Measurements from ENCODE around the gene FOXL1. TPM values are rescaled to one million over a fixed set of nuclear protein-coding genes. Genes with fewer than 3 reads are reported as not detected.

Gene FOXL1
- total RNA-seq, 1 experiment from 2014 or later: 7.5 TPM

DNA sequence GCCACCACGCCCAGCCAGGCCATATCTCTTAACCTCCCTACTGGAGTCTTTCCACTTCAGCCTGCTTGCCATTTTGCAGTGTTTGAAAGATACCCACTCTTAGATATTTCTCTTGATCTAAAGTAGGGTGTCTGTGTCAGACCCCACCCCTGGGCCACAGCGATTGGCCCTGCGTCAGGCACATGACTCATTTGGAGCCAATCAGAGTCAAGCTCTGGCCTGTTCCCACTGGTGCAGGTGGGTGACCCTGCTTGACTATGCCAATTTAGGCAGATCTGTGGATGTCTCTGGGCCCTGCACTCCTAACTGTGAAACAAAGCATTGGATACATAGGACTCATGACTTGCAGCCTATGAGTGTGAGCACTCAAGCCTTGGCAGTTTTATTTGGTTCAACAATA lies 27.6 kb downstream of the FOXL1 start:
- ChIA-PET RAD21 (ENCODE audit: low non-redundant PET in 1 of 2, low total read pairs in 2 of 2, uncharacterized antibody in 2 of 2, unreplicated experiment in 2 of 2) (no interaction called here), CTCF (no interaction called here), POLR2A (no interaction called here)
- ATAC-seq (peak; percentile 49; the same call in 1 of the 2 replicates), DNase-seq (ENCODE audit: low read depth, low spot score) (no peak)
- H2AFZ ChIP-seq (ENCODE audit: low read depth, low read length, poor library complexity, severe bottlenecking): no peak overlapping the region
- intact Hi-C loops (cut with micrococcal nuclease): no loop called here
- no peaks in the 10 kb centered on the region for H3K9me2 ChIP-seq (ENCODE audit: insufficient read depth)
- no peaks in the 10 kb centered on the region for H3K9me3 ChIP-seq (ENCODE audit: control insufficient read depth in 1 of 2, insufficient read depth in 1 of 2, low read depth in 1 of 2, low read length in 2 of 2)
- no peaks in the 10 kb centered on the region for H4K20me1 ChIP-seq (ENCODE audit: insufficient read depth)
- TF ChIP-seq, protein P1, sequence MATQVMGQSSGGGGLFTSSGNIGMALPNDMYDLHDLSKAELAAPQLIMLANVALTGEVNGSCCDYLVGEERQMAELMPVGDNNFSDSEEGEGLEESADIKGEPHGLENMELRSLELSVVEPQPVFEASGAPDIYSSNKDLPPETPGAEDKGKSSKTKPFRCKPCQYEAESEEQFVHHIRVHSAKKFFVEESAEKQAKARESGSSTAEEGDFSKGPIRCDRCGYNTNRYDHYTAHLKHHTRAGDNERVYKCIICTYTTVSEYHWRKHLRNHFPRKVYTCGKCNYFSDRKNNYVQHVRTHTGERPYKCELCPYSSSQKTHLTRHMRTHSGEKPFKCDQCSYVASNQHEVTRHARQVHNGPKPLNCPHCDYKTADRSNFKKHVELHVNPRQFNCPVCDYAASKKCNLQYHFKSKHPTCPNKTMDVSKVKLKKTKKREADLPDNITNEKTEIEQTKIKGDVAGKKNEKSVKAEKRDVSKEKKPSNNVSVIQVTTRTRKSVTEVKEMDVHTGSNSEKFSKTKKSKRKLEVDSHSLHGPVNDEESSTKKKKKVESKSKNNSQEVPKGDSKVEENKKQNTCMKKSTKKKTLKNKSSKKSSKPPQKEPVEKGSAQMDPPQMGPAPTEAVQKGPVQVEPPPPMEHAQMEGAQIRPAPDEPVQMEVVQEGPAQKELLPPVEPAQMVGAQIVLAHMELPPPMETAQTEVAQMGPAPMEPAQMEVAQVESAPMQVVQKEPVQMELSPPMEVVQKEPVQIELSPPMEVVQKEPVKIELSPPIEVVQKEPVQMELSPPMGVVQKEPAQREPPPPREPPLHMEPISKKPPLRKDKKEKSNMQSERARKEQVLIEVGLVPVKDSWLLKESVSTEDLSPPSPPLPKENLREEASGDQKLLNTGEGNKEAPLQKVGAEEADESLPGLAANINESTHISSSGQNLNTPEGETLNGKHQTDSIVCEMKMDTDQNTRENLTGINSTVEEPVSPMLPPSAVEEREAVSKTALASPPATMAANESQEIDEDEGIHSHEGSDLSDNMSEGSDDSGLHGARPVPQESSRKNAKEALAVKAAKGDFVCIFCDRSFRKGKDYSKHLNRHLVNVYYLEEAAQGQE (IDR thresholded peaks at IDR 0.05; ENCODE audit: low read depth): no peak
- TF ChIP-seq, protein P2, sequence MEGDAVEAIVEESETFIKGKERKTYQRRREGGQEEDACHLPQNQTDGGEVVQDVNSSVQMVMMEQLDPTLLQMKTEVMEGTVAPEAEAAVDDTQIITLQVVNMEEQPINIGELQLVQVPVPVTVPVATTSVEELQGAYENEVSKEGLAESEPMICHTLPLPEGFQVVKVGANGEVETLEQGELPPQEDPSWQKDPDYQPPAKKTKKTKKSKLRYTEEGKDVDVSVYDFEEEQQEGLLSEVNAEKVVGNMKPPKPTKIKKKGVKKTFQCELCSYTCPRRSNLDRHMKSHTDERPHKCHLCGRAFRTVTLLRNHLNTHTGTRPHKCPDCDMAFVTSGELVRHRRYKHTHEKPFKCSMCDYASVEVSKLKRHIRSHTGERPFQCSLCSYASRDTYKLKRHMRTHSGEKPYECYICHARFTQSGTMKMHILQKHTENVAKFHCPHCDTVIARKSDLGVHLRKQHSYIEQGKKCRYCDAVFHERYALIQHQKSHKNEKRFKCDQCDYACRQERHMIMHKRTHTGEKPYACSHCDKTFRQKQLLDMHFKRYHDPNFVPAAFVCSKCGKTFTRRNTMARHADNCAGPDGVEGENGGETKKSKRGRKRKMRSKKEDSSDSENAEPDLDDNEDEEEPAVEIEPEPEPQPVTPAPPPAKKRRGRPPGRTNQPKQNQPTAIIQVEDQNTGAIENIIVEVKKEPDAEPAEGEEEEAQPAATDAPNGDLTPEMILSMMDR (IDR thresholded peaks at IDR 0.05 in 2 of 3, conservative IDR thresholded peaks at IDR 0.05 in 1 of 3; ENCODE audit: borderline replicate concordance in 1 of 3, insufficient read depth in 1 of 3, low read depth in 2 of 3, low read length in 2 of 3): no peak
- TF ChIP-seq ZFX (IDR thresholded peaks at IDR 0.05): no peak
- no peak overlapping the region for H3K9ac ChIP-seq (ENCODE audit: low read length)
- no peaks in the 10 kb centered on the region for H3K36me3 ChIP-seq (ENCODE audit: control insufficient read depth in 1 of 2, insufficient read depth in 2 of 2, low read length in 2 of 2)
- H3K79me2 ChIP-seq (ENCODE audit: insufficient read depth, low read length): no peaks in the 10 kb centered on the region
- H3K4me1 ChIP-seq (ENCODE audit: control insufficient read depth in 1 of 2, insufficient read depth in 2 of 2, low read length in 2 of 2): no peaks in the 10 kb centered on the region
- BruUV-seq (replicated peaks): no TSS peak
- no peak overlapping the region for H3K27ac ChIP-seq (ENCODE audit: low read depth, low read length)
- H3K27me3 ChIP-seq (ENCODE audit: insufficient read depth, low read length): 0 out of 2 replicates have a peak, but pooled peaks cover 5% of the 10 kb centered on the region
- no peak overlapping the region for H3K4me3 ChIP-seq (replicated peaks in 1 of 2; ENCODE audit: low read depth in 1 of 2, low read length in 2 of 2)
- no peak overlapping the region for H3K4me2 ChIP-seq (ENCODE audit: low read length)

Measured in HCT116 (cell line).